NCI-H446 treated with DMSO at 0.1 percent for 48 hours (cell line): ENCODE results near the gene ALDH5A1.

Source experiments
- DNase-seq: peaks from one replicate; lab custom pipeline; 2025; lab: John Stamatoyannopoulos, UW

The ALDH5A1 gene

DNA sequence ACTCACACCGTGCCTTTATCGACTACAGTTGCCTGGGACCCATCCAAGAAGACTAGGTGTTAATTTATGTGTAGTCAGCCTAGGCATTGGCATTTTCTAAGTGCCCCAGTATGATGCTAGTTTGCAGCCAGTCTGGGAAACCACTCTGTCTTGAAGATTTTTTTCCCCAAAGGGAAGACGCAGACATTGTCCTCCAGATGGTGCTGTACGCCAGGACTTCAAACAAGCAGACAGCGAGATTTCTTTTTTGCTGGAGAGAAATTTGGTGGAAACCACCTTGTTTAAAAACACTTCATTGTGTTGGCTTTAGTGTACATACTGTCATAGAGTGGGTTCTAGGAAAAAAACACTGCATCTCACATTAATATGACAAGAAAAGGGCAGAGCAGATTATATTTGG lies 30.0 kb downstream of the ALDH5A1 start:
- peak; percentile 24 for DNase-seq

DNA sequence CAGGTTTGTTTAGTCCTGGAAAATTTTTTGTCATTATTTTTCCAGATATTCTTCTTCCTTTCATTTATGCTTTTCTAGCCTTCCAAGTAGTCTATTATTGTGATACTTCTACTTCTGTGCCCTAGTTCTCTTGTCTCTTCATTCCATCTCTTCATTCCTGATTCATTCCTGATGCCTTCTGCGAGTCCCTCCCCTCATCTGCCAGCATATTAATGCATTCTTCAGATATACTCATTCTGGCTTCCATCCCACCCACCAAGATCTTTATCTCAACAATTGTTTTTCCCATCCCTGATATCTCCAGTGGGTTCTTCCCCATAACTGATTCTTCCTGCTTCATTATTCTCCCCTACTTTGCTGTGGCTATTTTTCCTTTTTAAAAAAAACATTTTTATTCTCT lies 35.2 kb downstream of the ALDH5A1 start:
- DNase-seq = no peak

DNA sequence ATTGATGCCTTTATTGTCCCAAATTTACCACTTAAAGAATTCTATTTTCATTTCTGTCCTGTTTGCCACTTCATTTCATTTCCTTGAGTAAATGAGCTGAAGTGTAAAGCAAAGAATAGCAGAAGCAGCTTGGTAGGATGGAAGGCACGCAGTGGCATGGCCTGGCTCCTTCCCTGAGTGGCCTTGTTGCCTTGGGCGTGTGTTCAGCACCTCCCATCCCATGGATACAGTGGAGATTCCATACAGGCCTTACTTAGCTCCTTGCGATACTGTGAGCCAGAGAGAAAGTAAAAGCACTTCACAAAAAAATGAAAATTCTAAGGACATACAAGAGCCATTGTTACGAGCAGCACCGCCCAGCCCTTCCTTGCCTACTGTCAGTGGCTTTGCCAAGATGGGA lies 39.6 kb downstream of the ALDH5A1 start:
- DNase-seq = no peak

- no peak for DNase-seq
Measured at GRCh38 chr6:24535210-24535609, 40.4 kb downstream of the ALDH5A1 start.

- peak; percentile 9 for DNase-seq
Measured at GRCh38 chr6:24536466-24536865, 41.7 kb downstream of the ALDH5A1 start.

DNA sequence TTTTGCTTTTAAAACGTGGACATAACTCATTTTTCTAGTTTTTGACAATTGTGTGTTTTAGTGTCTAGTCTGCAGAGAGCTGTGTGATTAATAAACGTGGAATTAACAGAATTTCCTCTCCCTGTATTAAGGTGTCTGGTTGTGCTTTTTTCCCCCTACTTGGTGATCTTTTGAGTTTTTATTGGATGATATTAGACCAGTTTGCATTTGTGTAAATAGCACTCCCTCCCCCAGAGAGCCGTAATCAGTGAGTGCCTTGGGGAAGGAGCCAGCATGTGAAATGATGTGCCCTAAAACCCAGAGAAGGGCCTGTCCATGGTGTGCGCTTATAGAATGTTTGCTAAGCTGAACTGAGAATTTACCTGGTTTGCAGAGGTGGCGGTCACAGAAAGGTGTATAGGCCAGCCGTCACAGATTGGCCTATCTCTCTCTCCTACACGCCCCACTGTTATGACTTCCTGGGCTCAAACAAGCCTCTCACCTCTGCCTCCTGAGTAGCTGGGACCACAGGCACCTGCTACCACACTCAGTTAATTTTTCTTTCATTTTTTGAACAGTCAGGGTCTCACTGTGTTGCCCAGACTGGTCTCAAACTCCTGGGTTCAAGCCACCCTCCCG lies 42.4 kb downstream of the ALDH5A1 start:
- no peak for DNase-seq

- no peak for DNase-seq
Measured at GRCh38 chr6:24537771-24538385, 43.1 kb downstream of the ALDH5A1 start.

- DNase-seq = no peak
Measured at GRCh38 chr6:24539416-24539815, 44.6 kb downstream of the ALDH5A1 start.

DNA sequence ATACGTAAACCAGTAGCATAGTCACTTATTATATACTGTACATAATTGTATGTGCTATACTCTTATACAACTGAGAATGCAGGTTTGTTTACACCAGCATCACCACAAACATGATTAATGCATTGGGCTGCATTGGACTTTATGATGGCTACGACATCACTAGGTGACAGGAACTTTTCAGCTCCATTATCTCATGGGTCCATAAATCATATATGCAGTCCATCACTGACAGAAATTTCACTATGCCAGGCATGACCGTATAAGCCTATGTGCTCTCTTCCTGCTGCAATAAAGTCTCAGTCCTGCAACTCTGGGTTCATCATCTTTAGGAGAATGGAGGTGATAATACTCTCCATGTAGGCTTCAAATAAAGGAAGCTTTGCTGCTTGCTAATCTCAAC lies 45.4 kb downstream of the ALDH5A1 start:
- DNase-seq = no peak

DNA sequence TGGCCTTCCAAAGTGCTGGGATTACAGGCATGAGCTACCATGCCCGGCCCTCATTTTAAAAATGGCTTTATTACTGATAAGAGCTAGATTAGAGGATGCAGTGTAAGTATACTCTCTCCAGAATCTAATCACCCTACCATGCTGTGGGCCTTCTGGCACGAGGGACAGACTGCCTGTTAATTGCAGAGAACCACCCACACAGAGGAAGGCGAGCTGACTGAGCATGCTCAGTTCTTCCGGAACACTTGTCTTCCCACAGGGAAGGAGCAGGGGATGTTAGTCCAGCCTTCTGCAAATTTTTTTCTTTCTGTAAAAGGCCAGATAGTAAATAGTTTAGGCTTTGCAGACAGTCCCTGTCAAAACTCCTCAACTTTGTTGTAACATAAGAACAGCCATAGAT lies 48.9 kb downstream of the ALDH5A1 start:
- DNase-seq = no peak

GRCh38 chr6:24545183-24545582 lies 50.4 kb downstream of the ALDH5A1 start:
- no peak for DNase-seq

DNA sequence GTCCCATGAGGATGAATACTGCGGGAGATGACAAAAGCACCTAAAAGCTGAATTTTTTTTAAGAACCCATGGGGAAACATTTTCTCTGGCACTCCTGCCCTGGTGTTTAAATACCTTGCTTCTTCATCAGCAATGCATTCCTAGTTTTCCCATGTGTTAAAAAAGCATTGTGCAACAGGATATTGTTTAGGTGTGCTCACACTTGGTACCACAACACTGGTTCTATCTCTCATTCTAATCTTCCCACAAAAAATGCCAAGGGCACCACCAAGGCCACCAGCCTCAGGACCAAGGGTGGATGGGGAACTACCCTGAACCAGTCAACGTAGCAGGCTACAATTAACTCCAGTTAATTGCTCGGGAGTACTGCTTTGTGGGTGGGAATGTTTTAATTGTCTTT lies 50.9 kb downstream of the ALDH5A1 start:
- DNase-seq = no peak

DNA sequence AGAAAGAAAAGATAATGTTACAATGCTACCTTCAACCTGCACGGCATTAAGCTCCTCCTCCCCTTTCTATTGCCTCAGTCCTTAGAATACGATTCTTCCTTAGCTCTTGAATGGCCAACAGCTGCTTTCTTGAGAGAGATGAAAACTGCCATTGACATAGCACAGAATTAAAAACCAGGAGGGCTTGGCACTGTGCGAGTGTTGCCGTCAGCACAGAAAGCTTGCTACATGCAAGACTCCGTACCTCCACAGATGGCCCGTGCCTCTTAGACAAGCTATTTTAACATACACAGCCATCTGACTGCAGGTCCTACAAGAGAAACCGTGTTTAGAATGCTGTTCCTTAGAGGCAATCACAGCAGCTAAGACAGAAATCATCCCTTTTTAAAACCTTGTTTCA lies 51.7 kb downstream of the ALDH5A1 start:
- no peak for DNase-seq

GRCh38 chr6:24547243-24547642 lies 52.5 kb downstream of the ALDH5A1 start:
- no peak for DNase-seq

DNA sequence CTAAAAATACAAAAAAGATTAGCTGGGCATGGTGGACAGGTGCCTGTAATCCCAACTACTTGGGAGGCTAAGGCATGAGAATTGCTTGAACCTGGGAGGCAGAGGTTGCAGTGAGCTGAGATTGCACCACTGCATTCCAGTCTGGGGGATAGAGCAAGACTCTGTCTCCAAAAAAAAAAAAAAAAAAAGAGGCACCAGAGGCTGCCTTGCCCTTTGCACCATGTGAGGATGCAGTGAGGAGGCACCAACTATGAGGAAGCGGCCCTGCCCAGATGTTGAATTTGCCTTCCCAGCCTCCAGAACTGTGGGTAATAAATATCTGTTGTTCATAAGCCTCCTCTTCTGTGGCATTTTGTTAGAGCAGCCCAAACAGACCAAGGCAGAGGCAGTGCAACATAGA lies 54.4 kb downstream of the ALDH5A1 start:
- DNase-seq = no peak

GRCh38 chr6:24549674-24550353 lies 55.0 kb downstream of the ALDH5A1 start:
- no peak for DNase-seq

- no peak for DNase-seq
Measured at GRCh38 chr6:24551139-24551538, 56.4 kb downstream of the ALDH5A1 start.

DNA sequence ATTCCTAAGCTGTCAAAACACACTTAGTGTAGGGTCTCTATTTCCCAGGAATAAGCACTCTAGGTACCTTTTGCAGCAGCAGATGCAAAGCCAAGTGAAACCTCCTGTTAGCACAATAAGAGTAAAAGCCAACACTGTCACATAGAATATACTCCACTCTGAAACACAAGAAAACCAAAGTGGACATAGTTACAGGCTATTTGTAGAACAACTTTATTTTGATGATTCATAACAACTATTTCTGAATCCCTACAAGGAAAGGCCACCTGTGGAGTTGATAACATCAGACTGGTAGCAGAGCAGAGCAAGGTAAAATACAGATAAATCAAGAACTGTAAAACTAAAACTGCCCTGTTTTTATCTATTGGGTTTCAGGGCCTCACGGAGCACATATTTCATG lies 59.7 kb downstream of the ALDH5A1 start:
- DNase-seq = no peak

DNA sequence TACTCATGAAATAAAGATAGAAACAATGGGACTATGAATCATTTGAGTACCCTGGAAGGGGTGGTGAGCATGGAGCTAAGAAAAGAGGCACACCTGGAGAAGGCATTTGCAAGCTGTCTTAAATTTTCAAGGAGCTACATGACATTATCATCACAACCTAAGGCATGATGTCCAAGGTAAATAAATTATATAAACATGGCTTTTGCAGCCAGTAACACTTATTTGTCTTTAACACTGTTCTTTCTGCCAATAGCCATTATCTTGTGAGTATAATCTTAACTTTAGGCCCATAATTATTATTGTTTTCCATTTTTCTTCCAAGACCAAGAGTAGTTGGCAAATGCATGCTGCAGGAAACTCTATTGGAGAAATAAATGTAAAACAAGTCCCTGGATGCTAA lies 63.7 kb downstream of the ALDH5A1 start:
- no peak for DNase-seq

- DNase-seq = no peak
Measured at GRCh38 chr6:24564081-24564480, 69.3 kb downstream of the ALDH5A1 start.

- DNase-seq = no peak
Measured at GRCh38 chr6:24565196-24565595, 70.4 kb downstream of the ALDH5A1 start.

DNA sequence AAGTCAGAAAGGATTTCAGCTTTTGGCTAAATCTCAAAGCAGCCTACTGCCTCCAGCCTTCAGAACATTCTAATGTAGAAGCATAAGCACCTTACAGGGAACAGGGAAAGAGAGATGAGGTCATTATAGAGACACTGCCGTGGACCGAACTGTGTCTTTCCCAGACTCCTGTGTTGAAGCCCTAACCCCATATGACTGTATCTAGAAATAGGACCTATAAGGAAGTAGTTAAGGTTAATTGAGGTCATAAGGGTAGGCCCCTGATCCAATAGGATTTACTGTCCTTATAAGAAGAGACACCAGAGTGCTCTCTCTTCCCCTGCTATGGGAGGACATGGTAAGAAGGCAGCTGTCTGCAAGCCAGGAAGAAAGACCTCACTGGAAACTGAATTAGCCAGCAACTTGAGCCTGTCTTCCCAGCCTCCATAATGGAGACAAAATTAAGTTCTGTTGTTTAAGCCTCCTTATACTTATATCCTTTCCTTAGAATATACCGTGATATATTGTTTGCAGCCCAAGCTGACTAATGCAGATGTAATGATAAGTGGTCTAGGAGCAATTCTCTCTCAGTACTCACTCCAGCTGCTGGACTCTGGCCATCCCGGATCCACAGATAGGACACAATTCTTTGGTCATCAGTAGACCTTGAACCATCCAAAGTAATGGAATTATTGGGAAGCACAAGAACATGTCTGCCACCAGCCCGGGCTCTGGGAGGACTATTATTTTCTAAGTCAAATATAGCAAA lies 71.4 kb downstream of the ALDH5A1 start:
- no peak for DNase-seq

GRCh38 chr6:24568683-24569082 lies 73.9 kb downstream of the ALDH5A1 start:
- no peak for DNase-seq
